Stromal cell of bone marrow (primary cell): ENCODE results near the gene CALM3.
A peak's percentile ranks its signal among the peaks of the same experiment; 100 is the strongest.
"Not testable (repeated sequence)": the region's sequence is repeated elsewhere in the genome, so short reads cannot be mapped to it uniquely, and the experiment has no call there.

Source experiments
- DNase-seq: peaks from one replicate; pipeline ENCODE4 v3.0.0-alpha.2; 2012; ENCODE audit warnings: low read depth

Gene CALM3

DNA sequence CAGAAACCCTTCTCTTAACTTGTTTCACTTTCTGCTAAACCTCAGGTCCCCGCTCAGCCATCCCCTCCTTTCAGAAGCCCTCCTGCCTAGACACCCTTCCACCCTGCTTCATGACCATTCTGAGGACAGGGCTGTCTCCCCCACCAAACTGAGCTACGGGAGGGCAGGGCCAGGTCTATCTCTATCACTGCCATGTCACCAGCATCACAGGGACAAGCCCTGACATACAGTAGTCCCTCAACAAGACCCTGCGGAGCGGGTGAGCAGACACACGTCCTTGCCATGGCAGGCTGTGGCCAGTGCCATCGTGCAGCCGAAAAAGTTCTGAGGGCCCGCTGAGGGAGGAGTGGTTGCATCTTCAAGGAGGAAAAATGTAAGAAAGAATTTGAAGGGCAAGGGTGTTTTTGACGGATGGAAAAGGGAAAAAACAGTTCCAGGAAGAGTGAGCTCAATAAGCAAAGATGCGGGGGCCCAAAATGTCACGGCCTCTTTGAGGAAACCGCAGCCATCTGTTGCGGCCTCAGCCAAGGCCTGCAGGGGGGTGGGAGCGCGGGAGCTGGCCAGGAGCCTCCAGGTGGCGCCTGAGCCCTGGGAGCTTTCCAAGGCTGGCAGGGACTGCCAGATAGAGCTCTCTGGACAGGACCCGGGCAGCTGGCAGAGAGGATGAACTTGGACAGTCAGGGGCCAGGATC, 15.6 kb downstream of the CALM3 start:
- DNase-seq, result no peak

DNA sequence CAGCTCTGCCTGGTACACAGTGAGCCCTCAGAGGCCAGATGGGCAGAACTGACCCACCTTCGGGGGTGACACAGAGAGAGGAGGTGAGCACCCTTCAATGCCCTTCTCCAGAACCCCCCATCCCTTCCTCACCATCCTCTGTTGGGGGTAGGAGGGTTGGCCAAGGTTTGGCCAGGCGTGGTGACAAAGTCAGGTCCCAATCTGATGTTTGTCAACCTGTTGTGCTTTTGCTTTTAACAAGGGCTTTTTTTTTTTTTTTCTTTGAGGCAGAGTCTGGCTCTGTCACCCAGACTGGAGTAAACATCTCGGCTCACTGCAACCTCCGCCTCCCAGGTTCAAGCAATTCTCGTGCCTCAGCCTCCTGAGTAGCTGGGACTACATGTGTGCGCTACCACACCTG, 16.5 kb downstream of the CALM3 start:
- DNase-seq, result no peak

GRCh38 chr19:46618670-46619231, 17.6 kb downstream of the CALM3 start:
- DNase-seq, result no peak

DNA sequence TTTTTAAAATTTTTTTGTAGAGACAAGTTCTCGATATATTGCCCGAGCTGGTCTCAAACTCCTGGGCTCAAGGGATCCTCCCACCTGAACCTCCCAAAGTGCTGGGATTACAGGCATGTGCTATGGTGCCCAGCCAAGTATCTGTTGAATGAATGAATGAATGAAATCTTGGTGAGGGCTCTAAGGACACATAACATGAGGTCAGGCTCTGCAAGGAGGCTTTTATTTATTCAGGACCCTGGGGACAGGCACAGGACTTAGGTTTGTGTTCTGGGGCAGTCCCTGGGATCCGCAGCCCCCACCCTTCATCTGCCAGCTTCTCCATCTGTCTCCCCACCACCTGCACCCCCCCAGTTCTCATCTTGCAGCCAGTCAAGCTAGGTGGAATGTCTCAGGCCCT, 19.1 kb downstream of the CALM3 start:
- DNase-seq, result no peak

DNA sequence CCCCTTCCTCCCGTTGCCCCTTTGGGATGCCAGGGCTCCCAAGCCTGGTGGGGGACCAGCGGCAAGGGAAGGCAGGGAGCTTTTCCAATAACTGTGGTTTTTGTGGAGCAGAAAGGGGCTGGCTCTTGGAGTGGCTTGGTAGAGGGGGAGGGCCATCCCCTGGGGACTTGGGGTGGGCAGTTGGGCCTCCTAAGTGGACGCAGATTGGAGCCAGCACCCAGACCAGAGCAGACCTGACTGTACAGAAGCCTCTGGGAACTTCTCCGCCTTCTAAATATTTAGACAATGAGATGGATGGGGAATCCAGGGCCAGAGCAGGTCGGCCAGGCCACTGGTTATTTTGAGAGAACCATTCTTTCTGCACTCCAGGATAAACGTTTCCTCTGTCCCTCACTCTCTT, 19.6 kb downstream of the CALM3 start:
- DNase-seq, result no peak

DNA sequence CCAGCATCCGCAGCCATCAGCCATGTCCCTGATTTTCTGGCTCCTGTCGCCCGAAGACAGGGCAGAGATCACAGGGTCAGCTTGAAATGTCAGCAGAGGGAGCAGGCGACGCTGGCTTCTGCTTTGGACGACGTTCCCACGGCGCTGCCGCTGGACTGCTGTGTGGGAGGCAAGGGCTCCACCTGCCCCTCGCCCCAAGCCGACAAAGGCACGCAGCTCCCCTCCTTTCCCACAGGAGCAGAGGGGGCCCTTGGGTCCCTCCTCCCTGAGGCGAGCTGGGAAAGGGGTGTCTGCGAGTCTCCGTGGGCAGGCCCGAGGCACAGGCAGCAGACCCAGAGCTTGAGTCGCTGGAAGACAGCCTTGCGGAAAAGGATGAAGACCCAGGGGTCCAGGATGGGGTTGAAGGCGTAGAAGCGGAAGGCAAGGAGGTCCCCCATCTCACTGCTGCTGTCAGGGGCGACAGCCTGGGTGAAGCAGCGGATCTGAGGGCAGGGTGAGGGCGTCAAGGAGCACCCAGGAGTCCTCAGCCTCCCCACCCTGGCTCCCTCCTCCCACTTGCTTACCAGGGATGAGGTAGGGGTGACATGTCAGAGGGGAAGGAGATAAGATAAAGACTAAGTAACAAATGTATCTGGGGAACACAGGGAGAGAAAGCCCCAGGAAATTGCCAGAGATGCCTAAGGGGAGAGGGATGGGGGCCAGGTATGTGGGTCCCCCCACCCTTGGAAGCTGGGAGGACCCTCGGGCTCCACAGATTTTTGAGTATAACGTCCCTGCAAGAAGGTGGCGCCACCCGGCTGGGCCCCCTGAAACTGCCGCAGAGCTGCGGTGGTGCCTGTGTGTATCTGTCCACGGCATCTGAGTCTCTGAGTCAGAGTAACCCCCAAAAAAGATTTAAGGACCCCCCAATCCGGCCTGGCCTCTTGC, 20.3 kb downstream of the CALM3 start:
- no peak for DNase-seq

DNA sequence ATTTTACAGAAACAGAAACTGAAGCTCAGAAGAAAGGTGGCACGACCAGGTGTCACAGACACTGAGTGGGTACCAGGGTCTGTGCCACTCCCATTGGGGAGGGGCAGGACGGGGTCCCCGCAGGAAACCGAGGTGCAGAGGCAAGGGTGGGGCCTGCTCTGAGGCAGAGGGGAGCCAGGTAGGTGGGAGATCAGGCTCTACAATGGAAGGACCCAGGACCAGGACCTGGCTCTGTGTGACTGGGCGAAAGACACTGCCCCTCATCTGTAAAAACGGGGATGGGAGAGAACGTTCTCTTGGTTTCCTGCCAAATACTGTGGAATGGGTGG, 21.0 kb downstream of the CALM3 start:
- DNase-seq, result no peak

DNA sequence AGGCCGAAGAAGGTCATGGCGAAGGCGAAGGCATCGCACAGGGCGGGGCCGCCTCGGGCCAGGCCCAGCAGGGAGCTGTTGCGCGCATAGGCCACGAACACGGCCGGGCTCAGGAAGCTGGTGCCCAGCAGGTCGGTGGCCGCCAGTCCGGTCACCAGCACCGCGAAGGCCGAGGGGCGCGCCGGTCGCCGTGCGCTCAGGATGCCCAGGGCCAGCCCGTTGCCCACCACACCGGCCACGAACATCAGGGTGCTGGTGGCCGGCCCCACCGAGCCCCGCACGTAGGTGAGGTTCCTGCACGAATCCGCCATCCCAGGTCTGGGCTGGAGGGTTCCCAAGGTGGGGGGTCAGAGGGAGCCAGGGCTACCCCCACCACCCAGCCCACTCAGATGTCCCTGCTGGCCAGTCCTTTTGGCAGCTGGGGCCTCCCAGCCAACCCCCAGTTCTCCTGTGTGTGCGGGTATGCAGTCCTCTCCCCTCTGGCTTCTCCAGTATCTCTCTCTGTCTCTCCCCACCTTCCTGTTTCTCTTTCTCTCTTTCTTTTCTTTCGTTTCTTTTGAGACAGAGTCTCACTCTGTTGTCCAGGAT, 22.9 kb downstream of the CALM3 start:
- no peak for DNase-seq

- DNase-seq, result peak; percentile 74
These were observed 24.0 kb downstream of the CALM3 start, which contains the start of gene PTGIR for GRCh38 chr19:46624958-46625661. PTGIR (minus strand) TSS chr19:46625089; CDS start chr19:46624225, 864 bp downstream.

GRCh38 chr19:46625731-46626130, 24.6 kb downstream of the CALM3 start:
- no peak for DNase-seq

- DNase-seq, result no peak
These were observed 25.3 kb downstream of the CALM3 start for GRCh38 chr19:46626446-46626845.

DNA sequence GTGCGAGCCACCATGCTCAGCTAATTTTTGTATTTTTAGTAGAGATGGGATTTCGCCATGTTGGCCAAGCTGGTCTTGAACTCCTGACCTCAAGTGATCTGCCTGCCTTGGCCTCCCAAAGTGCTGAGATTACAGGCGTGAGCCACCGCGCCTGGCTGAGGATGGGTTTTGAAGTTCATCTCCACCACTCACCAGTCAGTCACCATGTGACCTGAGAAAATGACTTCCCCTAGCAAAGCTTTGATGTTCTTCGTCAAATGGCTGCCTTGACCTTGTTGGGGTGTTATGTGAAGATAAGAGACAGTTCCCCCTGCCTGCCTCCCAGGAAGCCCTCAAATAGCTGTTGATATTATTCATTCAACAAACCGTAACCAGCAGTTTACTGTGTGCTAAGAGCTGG, 27.8 kb downstream of the CALM3 start:
- not testable (repeated sequence) for DNase-seq

DNA sequence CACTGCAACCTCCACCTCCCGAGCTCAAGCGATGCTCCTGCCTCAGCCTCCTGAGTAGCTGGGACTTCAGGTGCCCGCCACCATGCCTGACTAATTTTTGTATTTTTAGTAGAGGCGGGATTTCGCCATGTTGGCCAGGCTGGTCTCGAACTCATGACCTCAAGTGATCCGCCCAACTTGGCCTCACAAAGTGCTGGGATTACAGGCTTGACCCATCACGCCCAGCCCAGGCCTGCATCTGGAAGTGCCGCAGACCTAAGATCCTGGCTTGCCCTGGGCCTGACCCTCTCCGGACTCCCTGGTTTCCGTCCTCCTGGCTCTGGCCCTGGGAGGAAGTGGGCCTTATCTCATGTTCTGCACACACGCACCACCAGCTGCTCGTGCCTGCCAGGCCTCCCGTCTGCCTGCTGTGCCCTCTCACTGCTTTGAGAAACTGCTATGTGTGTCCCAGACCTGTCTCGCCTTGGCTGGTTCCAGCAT, 28.5 kb downstream of the CALM3 start:
- DNase-seq, result no peak

DNA sequence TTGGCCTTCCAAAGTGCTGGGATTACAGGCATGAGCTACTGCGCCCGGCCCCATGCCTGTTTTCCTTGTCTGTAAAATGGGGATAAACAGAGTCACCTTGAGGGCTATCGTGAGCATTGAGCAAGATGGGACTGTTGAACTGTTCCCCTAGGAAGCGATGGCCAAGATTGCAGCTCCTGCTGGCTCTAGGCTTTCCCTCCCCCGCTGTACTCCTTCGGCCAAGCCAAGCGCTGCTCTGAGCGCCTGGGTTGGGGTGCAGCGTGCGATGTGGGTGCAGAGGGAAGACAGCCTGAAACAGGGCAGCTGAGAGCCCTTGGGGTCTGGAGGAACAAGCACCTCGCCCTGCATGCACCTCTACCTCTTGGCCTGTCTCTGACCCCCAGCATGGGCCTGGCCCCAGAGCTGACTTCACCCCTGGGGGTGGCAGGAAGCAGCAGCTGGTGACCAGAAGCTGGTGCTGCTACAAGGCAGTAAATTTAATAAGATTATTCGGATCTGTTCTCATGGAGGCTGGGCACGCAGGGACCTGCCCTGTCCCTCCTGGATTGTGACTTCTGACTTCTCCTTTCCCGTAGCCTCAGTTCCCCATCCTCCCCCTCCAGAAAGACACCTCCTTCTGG, 29.6 kb downstream of the CALM3 start:
- no peak for DNase-seq

DNA sequence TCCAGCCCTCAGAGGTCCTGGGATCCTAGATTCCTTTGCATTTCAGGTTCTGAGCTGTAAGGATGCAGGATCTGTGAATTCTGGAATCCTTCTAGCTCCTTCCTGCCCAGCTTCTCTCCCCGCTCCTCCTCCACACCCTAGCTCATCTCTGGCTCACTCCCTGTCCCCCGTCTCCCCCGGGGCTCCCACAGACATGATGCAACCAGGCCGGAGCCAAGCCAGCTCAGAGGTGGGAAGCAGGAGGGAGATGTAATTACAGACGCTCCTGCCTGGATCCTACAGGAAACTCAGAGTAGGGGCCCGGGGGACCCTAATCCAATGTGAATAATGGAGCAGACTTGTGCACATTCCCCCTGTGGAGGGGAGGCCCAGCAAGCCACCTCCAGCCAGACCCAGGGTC, 30.4 kb downstream of the CALM3 start:
- DNase-seq, result no peak

- DNase-seq, result no peak
These were observed 32.0 kb downstream of the CALM3 start for GRCh38 chr19:46633130-46633529.

- DNase-seq, result no peak
These were observed 33.0 kb downstream of the CALM3 start for GRCh38 chr19:46634045-46634655.

GRCh38 chr19:46634656-46635218, 33.6 kb downstream of the CALM3 start:
- DNase-seq, result no peak

GRCh38 chr19:46635920-46636761, 35.0 kb downstream of the CALM3 start, which contains the start of gene GNG8:
GNG8 (minus strand) TSS chr19:46636202; CDS start chr19:46634682, 1,520 bp downstream.
- no peak for DNase-seq

DNA sequence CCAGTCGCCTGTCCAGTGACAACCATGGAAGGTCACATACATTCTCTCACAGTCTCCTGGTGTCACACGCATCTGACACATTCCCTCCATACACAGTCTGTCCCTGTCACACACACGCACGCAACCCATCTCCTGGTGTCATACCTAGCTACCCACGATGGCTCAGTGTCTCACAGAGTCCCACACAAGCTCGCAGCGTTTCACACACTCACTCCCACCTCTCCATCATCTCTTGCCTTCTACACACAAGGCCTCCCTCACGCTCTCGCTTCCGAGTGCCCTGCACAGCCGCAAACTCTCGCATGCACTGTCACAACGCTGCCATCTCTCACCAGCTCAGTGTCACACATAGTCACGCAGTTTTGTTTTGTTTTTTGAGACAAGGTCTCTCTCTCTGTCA, 36.1 kb downstream of the CALM3 start:
- DNase-seq, result no peak
